Stimulated activated naive B cell treated with anti-CD40 and anti-IgM and Interleukin-4, amounts not matched to agents 10 μg/mL and 1 μg/mL and 100 μg/mL, for 72 hours (primary cell): ENCODE data around the gene CXCR1.
"Not testable (repeated sequence)": the region's sequence is repeated elsewhere in the genome, so short reads cannot be mapped to it uniquely, and the experiment has no call there.

ENCODE experiments used
- ATAC-seq, 2 donors: fragments of 150-1000 bp; cut with Tn5 transposase; replicated peaks; 2 replicates each; pipeline ENCODE4 v1.10.0; 2021; ENCODE audit warnings: moderate library complexity in 1 of 2
- DNase-seq: peaks from one replicate; pipeline ENCODE4 v3.0.0; 2021
- H3K27ac Mint-ChIP-seq: one replicate; pipeline ENCODE4 v1.8.0; 2022; ENCODE audit warnings: mild to moderate bottlenecking, mixed read lengths
- H3K27me3 Mint-ChIP-seq, 2 donors: one replicate each; pipeline ENCODE4 v1.8.0; 2022; ENCODE audit warnings: mixed read lengths in 2 of 2
- H3K36me3 Mint-ChIP-seq, 2 donors: one replicate each; pipeline ENCODE4 v1.8.0; 2022; ENCODE audit warnings: mixed read lengths in 2 of 2, mild to moderate bottlenecking in 1 of 2
- H3K4me1 Mint-ChIP-seq, 2 donors: one replicate each; pipeline ENCODE4 v1.8.0; 2022; ENCODE audit warnings: mixed read lengths in 2 of 2, mild to moderate bottlenecking in 1 of 2
- H3K4me3 Mint-ChIP-seq, 2 donors: one replicate each; pipeline ENCODE4 v1.8.0; 2022; ENCODE audit warnings: mild to moderate bottlenecking in 2 of 2, mixed read lengths in 2 of 2, moderate library complexity in 1 of 2
- H3K9me3 Mint-ChIP-seq, 2 donors: one replicate each; pipeline ENCODE4 v1.8.0; 2022; ENCODE audit warnings: mixed read lengths in 2 of 2, mild to moderate bottlenecking in 1 of 2

CXCR1 gene

DNA sequence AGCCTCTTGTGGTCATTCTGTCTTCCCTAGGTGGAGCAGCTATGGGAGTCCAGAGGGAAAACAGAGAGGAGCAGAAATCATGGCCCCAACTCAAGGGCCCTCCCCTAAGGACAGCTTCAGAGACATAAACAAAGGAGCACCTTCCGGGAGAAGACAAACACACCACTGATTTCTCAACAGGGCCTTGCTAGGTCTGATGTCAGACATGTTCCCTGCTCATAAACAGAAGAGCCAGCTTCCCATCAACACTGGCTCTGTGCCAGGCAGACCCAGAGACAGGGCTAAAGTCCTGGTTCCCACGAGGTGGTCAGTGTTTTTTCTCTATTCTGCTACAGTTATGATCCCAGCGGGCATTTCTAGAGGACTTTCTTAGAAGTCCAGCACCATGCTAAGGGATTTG, 21.6 kb downstream of the CXCR1 start:
- Mint-ChIP-seq H3K4me1 (peaks cover 10 to 12% of the 10 kb centered on the region in 2 donors), H3K4me3 (no peak overlapping the region), H3K27me3 (peaks cover 8 to 12% of the 10 kb centered on the region in 2 donors), H3K27ac (no peak overlapping the region), H3K9me3 (peaks cover 0 to 5% of the 10 kb centered on the region in 2 donors), H3K36me3 (peaks cover 0 to 6% of the 10 kb centered on the region in 2 donors)
- ATAC-seq, result no peak
- no peak for DNase-seq

DNA sequence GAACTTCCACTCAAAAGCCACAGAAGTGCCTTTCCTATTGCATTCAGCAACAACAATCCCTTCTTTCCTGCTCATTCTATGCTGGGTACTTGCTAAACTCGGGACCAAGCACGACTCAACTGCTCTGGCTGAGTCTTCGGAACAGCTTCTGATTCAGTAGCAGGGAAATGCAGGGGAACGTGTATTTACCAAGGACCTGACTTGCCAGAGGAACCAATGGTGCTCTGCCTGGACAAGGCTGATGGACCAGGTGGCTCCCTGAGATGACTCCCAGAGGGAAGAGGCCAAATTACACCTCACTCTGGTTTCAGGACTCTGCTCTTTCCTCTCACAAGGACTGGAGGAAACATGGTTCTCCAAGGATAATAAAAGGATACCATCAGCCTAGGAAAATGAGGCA, 28.7 kb downstream of the CXCR1 start:
- Mint-ChIP-seq H3K4me3 (no peak overlapping the region), H3K36me3 (no peaks in the 10 kb centered on the region), H3K4me1 (peaks cover 7 to 9% of the 10 kb centered on the region in 2 donors), H3K27ac (no peak overlapping the region), H3K27me3 (peaks cover 42 to 48% of the 10 kb centered on the region in 2 donors), H3K9me3 (no peaks in the 10 kb centered on the region)
- no peak for DNase-seq
- ATAC-seq, result no peak

GRCh38 chr2:218137514-218137913, 29.2 kb downstream of the CXCR1 start:
- Mint-ChIP-seq H3K4me3 (no peak overlapping the region), H3K9me3 (no peaks in the 10 kb centered on the region), H3K4me1 (peaks cover 7 to 9% of the 10 kb centered on the region in 2 donors), H3K27ac (no peak overlapping the region), H3K36me3 (no peaks in the 10 kb centered on the region), H3K27me3 (peaks cover 40 to 48% of the 10 kb centered on the region in 2 donors)
- peak in 1 of 2 donors; percentile 31 for ATAC-seq
- DNase-seq, result no peak

- H3K4me1 Mint-ChIP-seq, result peaks cover 0 to 4% of the 10 kb centered on the region in 2 donors
- no peaks in the 10 kb centered on the region for H3K36me3 Mint-ChIP-seq
- no peak overlapping the region for H3K27ac Mint-ChIP-seq
- no peak for ATAC-seq
- DNase-seq, result no peak
- no peaks in the 10 kb centered on the region for H3K9me3 Mint-ChIP-seq
- H3K4me3 Mint-ChIP-seq, result no peak overlapping the region
- peaks cover 23 to 24% of the 10 kb centered on the region in 2 donors for H3K27me3 Mint-ChIP-seq
Observed at GRCh38 chr2:218130822-218131221, 35.9 kb downstream of the CXCR1 start.

DNA sequence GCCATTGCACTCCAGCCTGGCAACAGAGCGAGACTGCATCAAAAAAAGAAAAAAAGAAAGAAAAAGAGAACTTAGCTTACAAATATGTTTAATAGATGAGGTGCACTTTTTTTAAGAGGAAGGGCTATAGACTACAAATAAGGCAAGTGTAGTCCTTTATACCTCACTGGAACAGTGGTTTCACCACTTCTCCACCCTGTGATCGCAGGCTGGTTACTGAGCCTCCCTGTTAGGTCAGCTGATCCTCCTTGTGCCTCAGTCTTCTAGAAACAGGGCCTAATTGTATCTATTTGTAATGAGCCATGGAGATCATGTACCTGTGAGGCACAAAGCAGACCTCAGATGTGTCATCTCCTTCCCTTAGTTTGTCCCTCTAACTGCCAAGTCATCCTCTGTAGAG, 36.4 kb downstream of the CXCR1 start:
- Mint-ChIP-seq H3K4me1 (peaks cover 3 to 8% of the 10 kb centered on the region in 2 donors), H3K36me3 (no peaks in the 10 kb centered on the region), H3K27me3 (peaks cover 23 to 24% of the 10 kb centered on the region in 2 donors), H3K27ac (no peak overlapping the region), H3K9me3 (no peaks in the 10 kb centered on the region), H3K4me3 (no peak overlapping the region)
- no peak for ATAC-seq
- no peak for DNase-seq

DNA sequence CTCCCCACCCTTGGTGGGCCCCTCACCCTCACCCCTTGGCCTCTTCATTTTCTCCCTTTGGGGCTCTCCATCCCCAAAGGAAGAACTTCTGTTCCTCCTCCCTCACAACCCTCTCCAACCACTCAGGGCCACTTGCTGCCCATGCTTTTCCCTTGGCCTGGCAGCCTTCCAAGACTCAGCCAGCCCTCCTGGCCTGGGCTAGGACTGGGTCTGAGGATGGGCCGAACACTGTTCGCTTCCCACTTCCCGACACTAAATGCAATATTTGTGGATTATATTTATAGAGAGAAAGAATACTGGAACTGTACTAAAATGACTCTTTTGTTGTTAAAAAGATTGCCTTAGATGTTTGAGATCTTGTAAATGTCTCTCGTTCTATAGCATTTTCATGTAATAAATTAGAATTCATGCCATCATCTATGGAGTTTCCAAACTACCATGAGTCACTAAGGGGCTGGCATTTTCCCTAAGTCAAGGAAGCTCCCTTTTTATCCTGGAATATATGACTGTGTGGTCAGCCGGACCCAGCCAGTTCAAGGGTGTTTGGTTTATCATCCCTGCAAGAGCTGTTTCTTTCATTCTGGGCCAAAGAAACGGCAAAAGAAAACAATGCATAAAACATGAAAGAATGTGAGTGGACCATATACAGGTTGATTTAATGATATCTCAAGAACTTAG, 37.2 kb downstream of the CXCR1 start:
- Mint-ChIP-seq H3K4me3 (no peak overlapping the region), H3K36me3 (no peaks in the 10 kb centered on the region), H3K27ac (no peak overlapping the region), H3K27me3 (peaks cover 19 to 22% of the 10 kb centered on the region in 2 donors), H3K9me3 (no peaks in the 10 kb centered on the region), H3K4me1 (peaks cover 3 to 10% of the 10 kb centered on the region in 2 donors)
- no peak for DNase-seq
- no peak for ATAC-seq

- H3K4me1 Mint-ChIP-seq, result peaks cover 3 to 10% of the 10 kb centered on the region in 2 donors
- no peak overlapping the region for H3K4me3 Mint-ChIP-seq
- peaks cover 19 to 26% of the 10 kb centered on the region in 2 donors for H3K27me3 Mint-ChIP-seq
- no peak overlapping the region for H3K27ac Mint-ChIP-seq
- ATAC-seq (no peak), DNase-seq (no peak)
- no peaks in the 10 kb centered on the region for H3K9me3 Mint-ChIP-seq
- no peaks in the 10 kb centered on the region for H3K36me3 Mint-ChIP-seq
Observed at GRCh38 chr2:218128781-218129457, 37.8 kb downstream of the CXCR1 start.

GRCh38 chr2:218127929-218128455, 38.8 kb downstream of the CXCR1 start:
- ATAC-seq (no peak), DNase-seq (no peak)
- peaks cover under 1 to 1% of the 10 kb centered on the region in 2 donors for H3K9me3 Mint-ChIP-seq
- H3K4me1 Mint-ChIP-seq, result peaks cover 3 to 10% of the 10 kb centered on the region in 2 donors
- peaks cover 19 to 26% of the 10 kb centered on the region in 2 donors for H3K27me3 Mint-ChIP-seq
- H3K4me3 Mint-ChIP-seq, result no peak overlapping the region
- H3K27ac Mint-ChIP-seq, result no peak overlapping the region
- no peaks in the 10 kb centered on the region for H3K36me3 Mint-ChIP-seq

GRCh38 chr2:218125626-218126080, 41.1 kb downstream of the CXCR1 start, which contains the start of gene CXCR2:
CXCR2 (plus strand) TSS chr2:218126028; CDS start chr2:218134802, 8,774 bp downstream.
- ATAC-seq, result peak; percentile 42 to 46
- H3K9me3 Mint-ChIP-seq, result peaks cover 9 to 10% of the 10 kb centered on the region in 2 donors
- H3K27me3 Mint-ChIP-seq, result peaks cover 25 to 27% of the 10 kb centered on the region in 2 donors

DNA sequence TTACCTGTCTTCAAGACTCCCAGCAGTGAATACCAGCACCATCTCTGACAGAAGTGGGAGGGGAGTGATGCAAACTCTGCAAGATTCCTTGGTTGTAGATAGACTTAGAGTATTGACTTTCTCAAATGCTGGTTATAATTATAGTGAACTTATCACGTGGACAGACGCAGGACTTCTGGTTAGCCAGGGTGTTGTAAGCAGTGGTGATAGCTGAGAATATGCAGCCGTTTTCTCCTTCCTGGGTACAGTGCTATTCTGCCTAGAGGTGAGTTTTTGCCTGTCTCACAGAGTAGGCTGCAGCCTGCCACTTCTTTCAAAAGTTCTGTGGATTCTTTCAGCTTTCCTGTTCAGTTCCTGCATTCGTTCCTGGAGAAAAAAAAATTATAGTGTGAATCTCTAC, 41.7 kb downstream of the CXCR1 start:
- Mint-ChIP-seq H3K27ac (no peak overlapping the region), H3K36me3 (no peaks in the 10 kb centered on the region), H3K4me1 (peaks cover 3 to 10% of the 10 kb centered on the region in 2 donors), H3K27me3 (peaks cover 30 to 32% of the 10 kb centered on the region in 2 donors), H3K9me3 (peaks cover 10 to 12% of the 10 kb centered on the region in 2 donors), H3K4me3 (no peak overlapping the region)
- ATAC-seq, result no peak
- no peak for DNase-seq

More at GRCh38 chr2:218125626-218126080, 41.1 kb downstream of the CXCR1 start, which contains the start of gene CXCR2:
- Mint-ChIP-seq H3K27ac (no peak within 1 kb of the TSS), H3K4me3 (no peak within 1 kb of the TSS), H3K36me3 (no peaks in the 10 kb centered on the region), H3K4me1 (peaks cover 3 to 10% of the 10 kb centered on the region in 2 donors)
- DNase-seq, result no peak

- Mint-ChIP-seq H3K9me3 (peaks cover 10 to 12% of the 10 kb centered on the region in 2 donors), H3K4me1 (peaks cover 3 to 10% of the 10 kb centered on the region in 2 donors), H3K27ac (no peak overlapping the region), H3K36me3 (no peaks in the 10 kb centered on the region), H3K27me3 (peaks cover 26 to 32% of the 10 kb centered on the region in 2 donors), H3K4me3 (no peak overlapping the region)
- no peak for DNase-seq
- ATAC-seq, result no peak
Observed at GRCh38 chr2:218123986-218124385, 42.8 kb downstream of the CXCR1 start.

GRCh38 chr2:218122286-218122685, 44.5 kb downstream of the CXCR1 start:
- peaks cover 14 to 15% of the 10 kb centered on the region in 2 donors for H3K9me3 Mint-ChIP-seq
- not testable (repeated sequence) for H3K4me1 Mint-ChIP-seq, ATAC-seq, DNase-seq, H3K27ac Mint-ChIP-seq, H3K4me3 Mint-ChIP-seq, H3K36me3 Mint-ChIP-seq
- H3K27me3 Mint-ChIP-seq, result peaks cover 29 to 32% of the 10 kb centered on the region in 2 donors

GRCh38 chr2:218121789-218122188, 45.0 kb downstream of the CXCR1 start:
- not testable (repeated sequence) for H3K27ac Mint-ChIP-seq

More at GRCh38 chr2:218121789-218122188, 45.0 kb downstream of the CXCR1 start:
- not testable (repeated sequence) for ATAC-seq, H3K4me1 Mint-ChIP-seq, DNase-seq, H3K36me3 Mint-ChIP-seq, H3K4me3 Mint-ChIP-seq
- Mint-ChIP-seq H3K27me3 (peaks cover 29 to 32% of the 10 kb centered on the region in 2 donors), H3K9me3 (peaks cover 14 to 17% of the 10 kb centered on the region in 2 donors)
